Activated CD8-positive, alpha-beta memory T cell treated with anti-CD3 and anti-CD28 coated beads for 48 hours (primary cell): Measurements from ENCODE around the gene AK5.
"Not testable (repeated sequence)": the region's sequence is repeated elsewhere in the genome, so short reads cannot be mapped to it uniquely, and the experiment has no call there.

Source experiments
- DNase-seq, 3 experiments: peaks; one replicate each; pipeline ENCODE4 v3.0.0-alpha.2; 2020; ENCODE audit warnings: low read depth in 2 of 3, low spot score in 2 of 3

The AK5 gene

DNA sequence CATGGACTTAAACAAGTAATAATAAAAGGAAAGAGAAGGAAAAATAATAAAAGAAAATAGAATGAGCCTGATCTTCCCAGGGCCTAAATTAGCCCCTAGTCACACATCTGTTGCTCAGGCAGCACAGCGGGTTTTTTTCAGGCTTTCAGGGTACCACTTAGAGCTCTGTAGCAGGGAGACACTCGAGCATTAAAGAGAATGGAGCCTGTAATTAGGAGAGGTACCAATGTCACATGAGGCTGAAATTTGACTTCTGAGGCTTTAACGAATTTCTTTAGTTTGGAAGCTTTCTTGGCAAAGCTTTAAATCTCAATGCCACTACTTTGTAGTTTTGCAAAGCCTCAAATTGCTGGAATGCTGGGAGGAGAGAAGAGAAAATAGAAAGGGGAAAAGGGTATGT, 116.3 kb downstream of the AK5 start:
- DNase-seq, result no peak

DNA sequence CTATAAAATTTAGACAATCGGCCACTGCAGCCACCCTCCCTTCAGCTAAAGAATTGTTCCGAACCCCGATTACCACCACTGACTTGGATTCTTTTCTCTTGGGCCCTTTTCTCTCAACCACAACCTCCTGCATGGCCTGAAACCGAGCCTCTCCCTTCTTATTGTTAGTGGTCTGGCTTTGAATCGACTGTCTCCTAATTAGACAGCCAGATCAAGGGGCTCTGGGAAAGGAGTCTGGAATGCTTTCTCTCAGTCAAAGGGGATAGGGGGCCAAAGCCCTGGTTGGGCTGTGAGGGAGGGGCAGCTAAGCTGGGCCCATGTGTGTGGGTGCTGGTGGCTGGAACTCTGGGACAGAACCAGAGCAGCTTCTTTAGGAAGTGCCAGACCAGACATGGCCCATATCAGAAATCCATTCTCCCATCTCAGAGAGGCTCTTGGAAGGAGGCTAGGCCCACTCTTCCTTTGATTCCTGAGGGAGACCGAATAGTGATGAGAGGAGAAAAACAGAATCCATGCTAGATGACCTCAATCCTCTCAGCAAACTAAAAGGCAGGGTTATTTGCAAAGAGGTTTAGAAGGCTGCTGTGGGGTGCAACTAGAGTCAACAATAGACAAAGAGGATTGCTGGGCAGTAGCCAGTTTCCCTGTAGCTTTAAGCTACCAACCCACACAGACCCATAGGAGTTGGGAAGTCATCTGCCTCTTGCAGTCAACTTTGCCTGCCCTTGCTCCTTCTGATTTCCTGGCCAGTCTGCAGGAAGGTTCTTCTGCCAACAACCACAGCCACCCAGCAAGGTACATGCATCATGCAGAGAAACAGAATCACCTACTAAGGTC, 117.6 kb downstream of the AK5 start:
- no peak for DNase-seq

DNA sequence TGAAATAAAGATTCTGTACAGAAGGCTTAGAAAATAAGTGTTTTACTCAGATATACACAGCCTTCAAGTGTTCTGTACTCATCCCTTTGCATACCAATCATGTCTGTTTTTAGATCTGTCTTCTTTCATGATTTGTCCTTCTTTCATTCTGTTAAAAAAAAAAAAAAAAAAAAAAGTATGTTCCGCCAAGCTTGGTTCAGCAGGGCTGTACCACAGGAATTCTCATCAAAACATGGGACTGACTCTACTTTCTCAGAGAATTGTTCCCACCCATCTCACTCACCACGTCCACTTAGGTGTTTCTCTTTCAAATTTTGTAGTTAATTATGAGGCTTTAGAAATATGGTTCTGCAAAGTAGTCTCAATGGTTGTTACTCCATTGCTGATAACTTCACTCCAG, 119.0 kb downstream of the AK5 start:
- no peak for DNase-seq

DNA sequence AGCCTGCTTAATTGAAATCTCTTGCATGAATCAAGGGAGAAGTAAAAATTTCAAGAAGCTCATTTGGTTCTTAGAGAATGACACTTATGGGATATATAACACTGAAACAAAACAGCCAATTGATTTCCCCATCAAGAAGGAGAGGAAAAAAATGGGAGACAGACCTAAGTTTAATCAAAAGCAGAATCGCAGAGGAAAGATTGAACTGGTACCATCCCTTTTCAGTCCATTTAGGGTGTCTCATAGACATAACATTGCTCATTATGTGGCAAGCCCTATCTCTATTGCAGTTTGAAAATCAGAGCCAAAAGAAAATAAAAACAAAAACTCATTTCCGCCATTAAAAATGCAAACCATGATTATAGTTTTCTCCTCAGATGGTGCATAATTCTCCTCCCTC, 119.6 kb downstream of the AK5 start:
- no peak for DNase-seq

DNA sequence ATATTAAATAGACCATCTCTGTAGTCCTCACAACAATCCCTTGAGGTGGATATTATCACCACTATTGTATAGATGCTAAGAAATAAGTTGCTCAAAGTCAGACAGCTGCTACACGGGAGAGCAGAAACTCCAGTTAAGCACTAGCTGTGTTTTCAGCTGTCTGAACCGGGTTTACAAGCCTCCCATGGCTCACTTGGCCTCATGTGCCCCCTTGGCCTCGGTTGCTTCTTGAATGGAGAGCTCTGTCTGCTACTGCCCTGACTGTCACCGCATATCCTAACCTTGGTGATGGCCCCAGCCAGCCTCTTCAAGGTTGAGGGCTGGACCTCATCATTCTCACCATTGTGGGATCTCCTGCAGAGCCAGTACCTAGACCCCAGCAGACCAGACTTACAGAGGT, 123.4 kb downstream of the AK5 start:
- DNase-seq, result no peak

DNA sequence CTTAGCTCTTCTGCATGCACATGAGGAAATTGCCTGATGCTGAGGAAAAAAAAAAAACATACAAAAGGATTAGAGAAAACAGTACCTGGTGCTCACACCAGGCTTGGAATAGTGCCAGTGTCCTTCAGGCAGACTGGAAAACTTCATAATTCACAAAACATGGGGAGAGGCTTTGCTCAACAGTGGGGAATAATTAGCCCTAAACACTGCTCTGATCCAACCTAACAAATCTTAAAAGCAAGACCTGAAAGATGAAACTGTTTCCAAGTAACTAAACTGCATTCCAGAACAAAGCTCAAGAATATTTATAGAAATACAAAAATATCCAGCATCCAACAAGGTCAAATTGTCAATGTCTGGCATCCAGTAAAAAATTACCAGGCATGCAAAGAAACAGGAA, 124.8 kb downstream of the AK5 start:
- no peak for DNase-seq

DNA sequence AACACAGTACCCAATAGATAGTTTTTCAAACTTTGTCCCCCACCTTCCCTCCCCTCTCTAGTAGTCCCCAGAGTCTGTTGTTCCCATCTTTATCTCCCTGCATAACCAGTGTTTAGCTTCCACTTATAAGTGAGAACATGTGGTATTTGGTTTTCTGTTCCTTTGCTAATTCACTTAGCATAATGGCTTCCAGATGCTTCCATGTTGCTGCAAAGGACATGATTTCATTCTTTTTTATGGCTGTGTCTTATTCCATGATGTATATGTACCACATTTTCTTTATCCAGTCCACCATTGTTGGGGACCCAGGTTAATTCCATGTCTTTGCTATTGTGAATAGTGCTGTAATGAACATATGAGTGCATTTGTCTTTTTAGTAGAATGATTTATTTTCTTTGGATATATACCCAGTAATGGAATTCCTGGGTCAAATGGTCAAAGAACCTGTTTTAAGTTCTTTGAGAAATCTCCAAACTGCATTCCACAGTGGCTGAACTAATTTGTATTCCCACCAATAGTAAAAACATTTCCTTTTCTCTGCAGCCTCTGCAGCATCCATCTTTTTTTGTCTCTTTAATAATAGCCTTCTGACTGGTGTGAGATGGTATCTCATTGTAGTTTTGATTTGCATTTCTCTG, 126.0 kb downstream of the AK5 start:
- DNase-seq, result no peak

DNA sequence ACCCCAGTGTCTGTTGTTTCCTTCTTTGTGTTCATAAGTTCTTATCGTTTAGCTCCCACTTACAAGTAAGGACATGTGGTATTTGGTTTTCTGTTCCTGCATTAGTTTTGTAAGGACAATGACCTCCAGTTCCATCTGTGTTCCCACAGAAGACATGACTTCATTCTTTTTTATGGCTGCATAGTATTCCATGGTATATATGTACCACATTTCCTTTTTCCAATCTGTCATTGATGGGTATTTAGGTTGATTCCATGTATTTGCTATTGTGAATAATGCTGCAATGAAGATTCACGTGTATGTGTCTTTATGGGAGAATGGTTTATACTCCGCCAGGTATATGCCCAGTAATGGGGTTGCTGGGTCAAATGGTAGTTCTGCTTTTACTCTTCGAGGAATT, 127.1 kb downstream of the AK5 start:
- not testable (repeated sequence) for DNase-seq

DNA sequence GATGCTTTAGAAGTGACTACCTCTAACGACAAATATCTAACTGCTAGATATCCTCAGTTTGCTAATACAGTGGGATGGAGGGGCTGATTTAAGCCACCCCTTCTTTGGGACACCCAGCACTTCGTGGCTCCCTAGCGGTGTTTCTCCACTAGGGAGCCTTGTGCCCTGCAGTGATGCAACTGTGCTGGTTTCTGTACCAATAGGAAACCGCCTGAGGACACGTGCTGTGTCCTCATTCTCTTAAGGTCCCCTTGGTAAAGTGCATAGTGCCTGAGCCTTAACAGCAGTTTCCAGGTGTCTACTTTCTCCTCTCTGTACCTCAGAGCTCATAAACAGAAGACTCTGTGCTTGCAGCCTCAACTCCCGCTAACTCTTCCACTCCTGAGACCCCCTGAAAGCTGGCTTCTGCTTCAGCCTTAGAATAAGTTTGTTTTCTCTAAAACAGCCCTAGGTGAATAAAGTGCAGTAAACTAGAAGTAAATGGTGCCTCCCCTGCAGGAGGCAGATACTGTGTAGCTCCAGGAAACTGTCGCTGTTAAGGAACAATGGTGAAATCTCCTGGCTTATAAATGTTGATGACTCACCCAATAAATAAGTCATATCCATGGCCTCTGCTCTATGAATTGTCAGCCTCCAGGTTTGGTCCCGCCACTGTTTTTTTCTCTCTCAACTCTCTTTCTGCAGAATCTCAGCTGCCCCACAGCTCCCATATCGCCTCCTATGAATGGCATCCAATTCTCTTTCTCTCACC, 130.4 kb downstream of the AK5 start:
- DNase-seq, result no peak

DNA sequence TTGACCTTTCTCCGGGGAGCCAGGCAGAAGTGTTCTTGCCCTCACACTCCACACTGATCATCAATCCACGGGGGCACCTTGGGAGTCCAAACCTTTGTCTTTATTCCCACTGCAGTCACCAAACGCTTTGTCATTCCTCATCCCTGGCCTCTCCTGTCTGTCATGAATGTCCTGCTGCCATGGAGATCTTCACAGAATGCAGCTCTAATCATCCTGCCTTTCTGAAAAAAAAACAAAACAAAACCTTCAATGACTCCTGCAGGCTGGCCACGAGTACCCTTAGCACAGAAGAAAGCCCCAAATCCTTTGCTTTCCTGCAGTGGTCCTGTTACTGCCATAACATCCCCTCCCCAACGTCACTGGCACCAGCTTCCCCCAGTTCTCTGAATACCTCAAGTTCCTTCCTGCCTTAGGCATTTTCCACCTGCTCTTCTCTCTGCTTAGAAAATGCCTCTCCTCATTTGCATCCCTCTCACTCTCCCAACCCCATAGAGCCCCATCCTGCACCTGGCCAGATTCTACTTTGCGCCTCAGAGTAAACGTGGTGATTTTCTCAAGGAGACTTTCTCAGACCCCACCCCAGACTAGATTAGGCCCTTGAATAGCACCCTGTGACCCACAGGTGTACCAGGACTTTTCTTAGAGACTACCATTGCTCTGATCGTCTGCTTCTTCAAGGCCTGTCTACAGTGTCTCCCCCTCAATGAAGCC, 131.2 kb downstream of the AK5 start:
- no peak for DNase-seq

DNA sequence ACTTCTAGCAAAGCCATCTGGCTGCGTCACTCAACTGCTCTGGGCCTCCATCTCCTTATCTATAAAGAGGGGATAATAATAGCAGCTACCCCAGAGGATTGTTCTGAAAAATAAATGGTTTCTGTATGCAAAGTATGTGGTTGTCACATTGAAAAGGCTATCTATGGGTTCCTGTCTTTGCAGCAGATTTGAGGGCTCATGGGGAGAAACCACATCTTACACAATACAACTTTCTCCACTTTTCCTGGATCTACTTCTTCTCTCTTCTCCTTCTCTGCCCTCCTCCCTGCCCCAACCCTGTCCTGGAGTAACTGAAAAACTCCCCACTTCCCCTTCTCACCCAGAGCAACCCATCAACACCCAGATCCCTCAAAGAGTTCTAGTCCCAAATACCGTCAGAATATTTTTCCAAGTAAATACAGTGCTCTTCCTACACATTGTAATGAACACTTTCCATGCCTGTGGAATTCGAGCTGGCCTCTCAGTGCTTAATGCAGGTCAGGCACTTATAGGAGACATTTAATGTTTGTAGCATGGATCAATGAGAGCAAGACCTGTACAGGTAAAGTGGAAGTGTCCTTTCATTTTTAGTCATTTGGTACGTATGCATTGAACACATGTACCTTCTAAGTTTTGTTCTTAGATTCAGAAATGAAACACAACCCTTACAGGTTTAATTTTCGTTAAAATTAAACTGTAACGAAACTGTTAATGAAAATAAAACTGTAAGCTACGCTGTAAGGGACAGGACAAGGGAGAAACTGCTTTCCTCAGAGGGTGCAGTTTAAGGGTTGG, 131.9 kb downstream of the AK5 start:
- no peak for DNase-seq

DNA sequence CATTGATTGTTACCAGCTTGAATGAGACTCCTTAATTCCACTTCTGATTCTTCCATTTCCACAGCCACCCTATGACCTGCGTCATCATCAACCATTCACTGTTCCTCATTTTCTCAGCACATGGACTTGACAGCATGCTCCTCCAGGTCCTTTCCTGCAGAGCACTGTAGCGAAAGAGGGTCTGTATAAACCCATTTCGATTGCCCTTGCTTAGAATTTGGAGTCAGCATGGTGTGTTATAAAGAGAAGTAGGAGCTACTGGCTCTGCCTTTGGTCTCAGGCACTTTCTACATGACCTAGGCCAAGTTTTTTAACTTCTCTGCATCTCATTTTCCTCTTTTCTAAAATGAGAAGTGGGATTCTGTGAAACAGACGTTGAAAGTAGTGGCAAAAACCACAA, 133.8 kb downstream of the AK5 start:
- DNase-seq, result no peak

DNA sequence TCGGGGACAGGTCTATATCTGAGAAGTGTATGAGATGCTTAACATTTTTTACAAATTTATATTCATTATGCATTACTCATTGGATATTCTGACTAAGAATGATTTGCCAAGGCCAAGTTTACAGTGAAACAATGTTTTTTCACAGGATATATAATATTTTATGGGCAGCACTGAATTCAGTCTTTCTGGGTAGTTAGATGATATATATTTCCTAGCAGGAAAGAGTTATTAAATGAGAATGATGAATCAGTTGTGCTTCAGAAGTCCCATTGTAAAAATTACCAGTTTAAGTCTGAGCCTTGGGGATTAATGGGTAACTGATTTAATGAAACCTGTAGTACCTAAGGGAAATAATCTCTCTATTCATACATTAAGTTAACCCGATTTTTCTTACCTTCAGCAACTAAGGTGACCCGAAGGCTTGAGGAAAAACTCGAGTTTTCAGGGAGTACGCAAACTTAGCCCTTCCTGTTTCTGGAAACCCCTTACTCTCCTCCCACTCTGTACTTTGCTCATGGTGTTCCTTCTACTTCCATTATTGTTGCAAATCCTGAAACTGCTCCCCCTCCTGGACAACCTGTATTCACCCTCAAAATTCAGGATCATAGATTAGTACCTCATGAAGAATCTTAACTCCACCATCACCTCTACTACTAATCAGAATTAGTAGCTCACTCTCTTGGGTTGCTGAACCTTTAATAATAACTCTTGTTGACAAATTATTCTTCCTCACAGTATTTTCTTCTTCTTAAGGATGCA, 135.1 kb downstream of the AK5 start:
- no peak for DNase-seq

DNA sequence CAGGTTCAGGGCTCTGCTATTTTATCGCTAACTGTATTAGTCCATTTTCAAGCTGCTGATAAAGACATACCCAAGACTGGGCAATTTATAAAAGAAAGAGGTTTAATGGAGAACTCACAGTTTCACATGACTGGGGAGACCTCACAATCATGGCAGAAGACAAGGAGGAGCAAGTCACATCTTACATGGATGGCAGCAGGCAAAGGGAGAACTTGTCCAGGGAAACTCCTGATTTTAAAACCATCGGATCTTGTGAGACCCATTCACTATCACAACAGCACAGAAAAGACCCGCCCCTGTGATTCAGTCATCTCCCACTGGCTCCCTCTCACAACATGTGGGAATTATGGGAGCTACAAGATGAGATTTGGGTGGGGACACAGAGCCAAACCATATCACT, 136.2 kb downstream of the AK5 start:
- not testable (repeated sequence) for DNase-seq

DNA sequence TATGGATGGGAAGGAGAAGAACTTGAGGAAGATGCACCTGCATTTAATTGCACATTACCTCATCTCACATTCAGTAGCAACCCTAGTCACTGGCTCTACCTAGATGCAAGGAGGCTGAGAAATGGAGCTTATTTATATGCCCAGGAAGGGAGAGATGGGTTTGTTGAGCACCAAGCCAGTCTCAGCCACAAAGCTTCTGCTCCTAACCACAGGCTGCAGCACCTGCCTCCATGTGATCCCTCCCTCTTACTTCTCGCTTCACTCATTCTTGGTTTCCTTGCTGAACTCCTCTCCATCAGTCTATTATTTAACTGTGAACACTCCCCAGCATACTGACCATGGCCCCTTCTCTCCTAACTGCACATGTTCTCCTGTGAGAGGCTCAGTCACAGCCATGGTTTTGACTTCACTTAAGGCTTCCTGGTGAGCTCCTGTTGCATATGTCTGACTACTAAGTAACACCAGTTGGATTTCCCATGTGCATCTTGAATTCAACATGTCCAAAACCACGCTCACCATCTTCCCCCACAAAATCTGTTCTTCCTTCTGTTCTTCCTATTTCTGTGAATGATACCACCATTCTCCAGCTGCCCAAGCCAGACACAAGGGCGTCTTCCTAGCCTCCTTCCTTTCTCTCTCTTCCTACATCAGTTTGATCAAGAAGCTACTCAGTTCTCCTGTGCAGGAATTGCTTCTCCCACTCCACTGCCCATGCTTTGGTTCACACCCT, 139.8 kb downstream of the AK5 start:
- no peak for DNase-seq

DNA sequence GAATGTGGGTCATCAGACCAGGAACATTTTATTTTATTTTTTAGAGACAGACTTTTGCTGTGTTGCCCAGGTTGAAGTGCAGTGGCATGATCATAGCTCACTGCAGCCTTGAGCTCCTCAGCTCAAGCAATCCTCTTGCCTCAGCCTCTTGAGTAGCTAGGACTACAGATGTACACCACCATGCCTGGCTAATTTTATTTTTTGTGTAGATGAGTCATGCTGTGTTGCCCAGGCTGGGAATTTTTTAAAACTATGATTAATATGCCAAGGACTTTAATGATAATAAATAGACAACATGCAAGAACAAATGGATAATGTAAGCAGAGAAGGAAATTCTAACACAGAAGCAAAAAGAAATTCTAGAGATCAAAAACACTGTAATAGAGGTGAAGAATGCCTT, 142.4 kb downstream of the AK5 start:
- DNase-seq, result no peak

DNA sequence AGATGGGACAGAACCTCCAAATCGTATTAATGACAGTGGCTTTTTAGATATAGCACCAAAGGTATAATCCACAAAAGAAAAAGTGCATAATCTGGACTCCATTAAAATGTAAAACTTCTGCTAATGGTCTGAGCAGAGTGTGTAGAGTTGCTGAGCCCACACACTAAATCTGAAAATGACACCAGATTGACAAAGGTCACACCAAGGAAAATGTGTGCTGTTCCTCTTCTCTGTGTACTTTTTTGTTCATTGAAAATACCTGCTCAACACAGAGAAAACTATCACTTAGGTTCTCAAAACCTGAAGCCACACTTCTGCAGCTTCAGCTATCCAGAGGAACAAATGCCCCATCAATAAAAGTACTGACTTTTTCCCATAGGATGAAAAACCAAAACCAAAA, 146.2 kb downstream of the AK5 start:
- no peak for DNase-seq

DNA sequence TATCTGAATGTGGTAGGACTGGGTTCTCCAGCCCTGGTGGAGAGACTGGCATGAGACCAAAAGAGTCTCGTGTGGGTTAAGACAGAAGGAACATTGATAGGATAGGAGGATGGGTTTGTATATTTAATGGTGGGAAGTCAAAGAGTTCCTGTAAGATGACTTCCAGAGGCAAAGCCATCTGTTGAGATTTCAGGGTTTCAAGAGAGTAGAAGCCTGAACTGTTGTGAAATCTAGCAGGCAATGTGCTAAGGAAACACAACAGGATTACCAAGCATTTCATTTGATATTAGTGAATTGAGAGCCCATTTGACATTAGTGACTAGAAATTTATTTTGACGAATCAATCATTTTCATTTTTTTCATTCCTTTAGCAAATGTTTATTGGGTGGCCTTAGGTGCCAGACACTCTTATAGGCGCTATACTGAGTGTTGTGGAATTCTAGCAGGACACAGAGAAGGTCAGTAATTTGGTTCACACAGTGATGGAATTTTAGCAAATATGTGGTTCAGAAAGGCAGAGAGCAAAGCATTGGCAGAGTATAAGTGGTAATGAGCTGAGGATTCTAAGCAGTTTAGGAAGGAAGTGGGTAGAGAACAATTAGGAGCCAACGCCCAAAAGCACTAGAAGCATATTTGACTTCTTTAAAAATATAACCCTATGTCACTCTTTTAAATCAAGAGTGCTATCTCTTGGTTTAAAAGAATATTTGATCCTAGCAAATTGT, 149.3 kb downstream of the AK5 start:
- DNase-seq, result no peak

DNA sequence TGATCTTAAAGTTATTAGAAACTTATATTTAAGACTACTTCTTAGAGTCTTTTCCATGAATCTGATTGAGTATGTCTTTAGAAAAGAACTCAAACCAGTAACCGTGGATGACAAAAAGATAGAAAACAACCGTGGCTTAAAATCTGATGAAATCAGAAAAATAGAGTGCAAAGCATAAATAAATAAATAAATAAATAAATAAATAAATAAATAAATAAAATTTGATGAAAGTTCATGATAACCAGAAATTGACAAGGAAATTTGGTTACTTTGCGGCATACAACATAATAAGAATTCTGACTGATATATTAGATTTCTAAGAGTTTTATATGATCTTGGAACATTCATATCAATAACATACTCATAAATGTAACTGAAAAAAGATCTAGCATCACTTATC, 152.1 kb downstream of the AK5 start:
- no peak for DNase-seq
